GM23248 (cell line): ENCODE results near the gene SCN7A.

Source experiments
- EZH2 ChIP-seq: fragments of 200-600 bp; sonication (generic); IDR thresholded peaks from 2 replicates; pipeline ENCODE4 v1.6.1; 2018; ENCODE audit warnings: antibody characterized with exemption, mild to moderate bottlenecking; ENCODE audit not compliant: insufficient read depth, poor library complexity, severe bottlenecking
- EZH2phosphoT487 ChIP-seq: fragments of 200-600 bp; sonication (generic); IDR thresholded peaks from 2 replicates; pipeline ENCODE4 v1.6.1; 2018; ENCODE audit warnings: antibody characterized with exemption, moderate library complexity, mild to moderate bottlenecking, low read depth; ENCODE audit not compliant: insufficient read depth

DNA sequence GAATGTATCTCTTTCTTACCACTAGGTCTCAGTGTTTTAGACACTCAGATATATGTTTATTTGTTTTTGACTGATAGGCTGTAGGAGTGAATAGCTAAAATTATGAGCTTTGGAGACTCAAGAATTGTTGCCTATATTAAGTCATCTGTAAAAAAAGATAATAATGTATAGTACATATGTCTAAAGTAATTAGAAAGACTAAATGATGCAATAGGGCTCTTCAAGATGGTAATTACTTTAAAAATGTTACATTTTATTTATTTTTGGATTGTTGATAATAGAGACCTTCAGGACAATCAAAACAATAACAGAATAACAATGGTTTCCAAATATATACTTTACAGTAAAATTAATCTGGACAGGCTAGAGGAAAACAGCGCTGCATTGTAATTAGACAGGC, 19.9 kb upstream of the SCN7A start:
- TF ChIP-seq EZH2 = no peak
- TF ChIP-seq EZH2phosphoT487 = no peak
